ENCODE measurements around the gene ZNF385C.

GRCh38 chr17:42052346-42052877 is 45.9 kb downstream of the ZNF385C start:
- TF ChIP-seq CTCF (IDR thresholded peaks at IDR 0.05) (no peak), POLR2A (IDR thresholded peaks at IDR 0.05) (no peak)

All from breast epithelium (tissue), 3 donors.